HG02943 (cell line): ENCODE data around the gene UNC5CL.

Source experiments
- ATAC-seq: cut with Tn5 transposase; IDR thresholded peaks from one replicate; pipeline ENCODE4 v1.9.1; 2021; ENCODE audit warnings: mild to moderate bottlenecking, low read depth, moderate library complexity; ENCODE audit not compliant: unreplicated experiment

The UNC5CL gene, protein sequence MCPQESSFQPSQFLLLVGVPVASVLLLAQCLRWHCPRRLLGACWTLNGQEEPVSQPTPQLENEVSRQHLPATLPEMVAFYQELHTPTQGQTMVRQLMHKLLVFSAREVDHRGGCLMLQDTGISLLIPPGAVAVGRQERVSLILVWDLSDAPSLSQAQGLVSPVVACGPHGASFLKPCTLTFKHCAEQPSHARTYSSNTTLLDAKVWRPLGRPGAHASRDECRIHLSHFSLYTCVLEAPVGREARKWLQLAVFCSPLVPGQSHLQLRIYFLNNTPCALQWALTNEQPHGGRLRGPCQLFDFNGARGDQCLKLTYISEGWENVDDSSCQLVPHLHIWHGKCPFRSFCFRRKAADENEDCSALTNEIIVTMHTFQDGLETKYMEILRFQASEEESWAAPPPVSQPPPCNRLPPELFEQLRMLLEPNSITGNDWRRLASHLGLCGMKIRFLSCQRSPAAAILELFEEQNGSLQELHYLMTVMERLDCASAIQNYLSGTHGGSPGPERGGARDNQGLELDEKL

GRCh38 chr6:41039060-41039998 is at the start of gene UNC5CL:
Gene UNC5CL (minus strand): TSS chr6:41039221. CDS start chr6:41035074, 4,147 bp downstream.
- no peak for ATAC-seq

DNA sequence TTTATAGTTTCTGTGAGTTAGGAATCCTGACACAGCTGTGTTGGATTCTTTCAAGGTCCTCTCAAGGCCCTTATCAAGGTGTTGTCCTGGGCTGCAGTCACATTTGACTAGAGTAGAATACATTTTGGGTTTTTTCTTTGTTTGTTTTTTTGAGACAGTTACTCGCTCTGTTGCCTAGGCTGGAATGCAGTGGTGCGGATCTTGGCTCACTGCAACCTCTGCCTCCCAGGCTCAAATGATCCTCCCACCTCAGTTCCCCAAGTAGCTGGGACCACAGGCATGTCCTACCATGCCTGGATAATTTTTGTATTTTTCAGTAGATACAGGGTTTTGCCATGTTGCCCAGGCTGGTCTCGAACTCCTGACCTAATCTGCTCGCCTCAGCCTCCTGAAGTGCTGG is 49.4 kb upstream of the UNC5CL start:
- ATAC-seq, result no peak

- no peak for ATAC-seq
Observed at GRCh38 chr6:41085182-41085581, 46.2 kb upstream of the UNC5CL start.

- ATAC-seq, result no peak
Observed at GRCh38 chr6:41083072-41083471, 44.1 kb upstream of the UNC5CL start.

DNA sequence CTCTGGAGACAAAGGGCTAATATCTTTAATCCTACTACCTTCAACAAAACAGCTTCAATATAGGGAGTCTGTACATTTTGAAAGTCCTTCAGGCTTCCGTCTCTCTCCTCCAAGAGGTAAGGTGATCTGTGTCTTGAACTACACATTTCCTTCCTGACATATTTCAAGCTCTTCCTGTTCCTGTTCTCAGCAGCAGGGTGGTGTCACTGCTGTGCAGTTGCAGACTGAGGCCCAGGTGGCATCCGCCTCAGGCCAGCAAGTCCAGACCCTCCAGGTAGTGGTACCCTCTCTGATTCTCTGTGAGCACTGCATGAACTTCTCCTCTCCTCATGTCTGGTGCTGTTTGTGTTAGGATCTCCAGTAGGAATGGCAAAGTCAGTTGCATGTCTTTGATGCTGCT is 41.6 kb upstream of the UNC5CL start:
- no peak for ATAC-seq

DNA sequence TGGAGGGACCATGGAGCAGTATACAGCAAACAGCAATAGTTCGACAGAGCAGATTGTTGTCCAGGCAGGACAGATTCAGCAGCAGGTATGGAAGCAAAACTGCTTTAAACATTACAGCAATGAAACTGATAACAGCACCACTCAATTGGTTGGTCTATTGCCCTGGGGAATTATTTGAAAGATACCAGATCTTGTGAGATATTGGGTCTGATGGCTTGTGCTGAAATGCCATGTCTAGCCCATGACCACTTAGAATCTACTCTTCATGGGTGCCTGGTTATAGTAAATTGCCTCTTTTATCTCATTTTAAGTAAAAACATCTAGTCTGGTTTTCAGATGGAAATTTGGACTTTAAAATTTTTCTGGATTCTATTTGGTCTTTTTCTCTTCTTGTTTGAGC is 40.1 kb upstream of the UNC5CL start:
- ATAC-seq, result no peak

- no peak for ATAC-seq
Observed at GRCh38 chr6:41078101-41078500, 39.1 kb upstream of the UNC5CL start.

- no peak for ATAC-seq
Observed at GRCh38 chr6:41077536-41077935, 38.5 kb upstream of the UNC5CL start.

DNA sequence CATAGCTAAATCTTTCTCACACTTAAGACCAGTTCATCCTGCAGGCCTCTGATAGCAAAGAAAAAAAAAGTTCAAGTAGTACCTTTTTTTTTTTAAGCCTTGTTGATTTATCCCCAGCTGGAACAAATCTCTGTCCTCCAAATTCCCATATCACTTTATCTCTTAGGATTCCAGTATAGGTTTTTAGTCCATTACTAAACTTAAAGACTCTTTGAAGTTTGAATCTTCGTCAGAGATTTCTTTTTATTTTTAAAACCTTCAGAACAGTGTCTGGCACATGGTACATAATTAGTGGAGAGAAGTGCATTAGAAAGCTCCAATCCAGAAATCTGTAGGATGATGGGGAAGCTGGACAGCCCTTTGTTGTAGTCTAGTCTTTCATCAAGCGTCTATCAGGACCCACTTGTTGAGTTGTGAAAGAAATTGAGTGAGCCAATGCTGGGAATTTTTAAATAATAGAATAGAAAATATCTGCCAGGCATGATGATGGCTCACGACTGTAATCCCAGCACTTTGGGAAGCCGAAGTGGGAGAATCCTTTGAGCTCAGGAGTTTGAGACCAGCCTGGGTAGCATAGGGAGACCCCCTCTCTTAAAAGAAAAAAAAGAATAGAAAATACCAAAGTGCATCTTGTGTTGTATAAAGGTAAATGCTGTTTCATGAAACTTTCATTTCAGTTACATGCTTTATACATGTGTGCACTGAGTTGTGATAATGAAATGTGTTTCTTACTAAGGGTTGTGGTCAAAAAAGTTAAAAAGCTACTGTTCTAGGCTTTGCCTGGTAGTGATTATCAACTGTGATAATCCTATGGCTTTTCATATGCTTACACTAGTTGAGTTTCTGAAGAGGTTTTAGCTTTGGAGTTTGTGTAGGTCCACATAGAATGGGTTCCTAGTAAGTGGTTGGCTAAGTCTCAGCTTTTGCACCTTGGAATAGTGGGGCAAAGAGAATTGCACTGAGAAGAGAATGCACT is 36.9 kb upstream of the UNC5CL start:
- no peak for ATAC-seq

- no peak for ATAC-seq
Observed at GRCh38 chr6:41074692-41075436, 35.8 kb upstream of the UNC5CL start.

GRCh38 chr6:41073968-41074691 is 35.1 kb upstream of the UNC5CL start:
- ATAC-seq, result no peak

DNA sequence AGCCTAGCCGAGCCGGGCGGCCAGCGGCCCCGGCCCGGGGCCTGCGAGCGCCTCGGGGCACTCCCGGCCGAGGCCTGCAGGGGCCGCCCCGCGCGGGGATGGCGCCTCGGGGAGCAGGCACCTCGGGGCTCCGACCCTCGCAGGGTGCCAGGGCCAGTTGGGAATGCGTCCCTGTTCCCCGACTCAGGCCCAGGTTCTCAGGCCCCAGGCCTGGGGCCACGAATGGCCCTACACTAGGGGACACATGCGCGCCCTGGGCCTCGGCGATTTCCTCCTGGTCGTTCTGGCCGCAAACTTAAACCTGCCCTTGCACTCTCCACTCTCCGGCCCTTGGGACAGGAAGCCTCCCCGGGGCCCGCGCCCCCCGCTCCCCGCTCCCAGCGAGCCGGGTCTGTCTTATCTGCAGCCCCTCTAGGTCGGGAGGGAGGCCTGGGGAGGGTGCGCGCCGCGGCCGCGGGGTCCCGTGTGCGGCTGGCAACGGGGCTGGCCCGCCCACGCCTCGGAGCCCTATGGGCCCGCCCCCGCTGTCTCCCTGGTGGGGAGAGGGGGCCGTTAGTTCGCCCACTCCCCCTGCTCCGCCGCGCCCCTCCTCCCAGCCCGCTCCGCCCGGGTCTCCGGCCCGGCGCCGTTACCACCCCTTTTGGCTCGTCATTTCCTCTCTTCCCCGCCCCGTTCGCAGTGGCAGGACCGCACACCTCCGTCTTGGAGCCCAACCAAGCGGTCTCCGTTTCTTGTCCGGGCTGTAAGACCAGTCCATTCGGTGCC is 34.4 kb upstream of the UNC5CL start:
- ATAC-seq, result peak; percentile 31

GRCh38 chr6:41072836-41073202 is 33.8 kb upstream of the UNC5CL start, which contains the start of gene NFYA:
Gene NFYA (plus strand): TSS chr6:41072974. CDS start chr6:41079090, 6,116 bp downstream.
- ATAC-seq, result peak; percentile 60

GRCh38 chr6:41071923-41072835 is 33.2 kb upstream of the UNC5CL start, which contains the start of gene OARD1:
Gene OARD1 (minus strand): TSS chr6:41072356. CDS start chr6:41071634, 722 bp downstream.
- peak; percentile 64 for ATAC-seq

DNA sequence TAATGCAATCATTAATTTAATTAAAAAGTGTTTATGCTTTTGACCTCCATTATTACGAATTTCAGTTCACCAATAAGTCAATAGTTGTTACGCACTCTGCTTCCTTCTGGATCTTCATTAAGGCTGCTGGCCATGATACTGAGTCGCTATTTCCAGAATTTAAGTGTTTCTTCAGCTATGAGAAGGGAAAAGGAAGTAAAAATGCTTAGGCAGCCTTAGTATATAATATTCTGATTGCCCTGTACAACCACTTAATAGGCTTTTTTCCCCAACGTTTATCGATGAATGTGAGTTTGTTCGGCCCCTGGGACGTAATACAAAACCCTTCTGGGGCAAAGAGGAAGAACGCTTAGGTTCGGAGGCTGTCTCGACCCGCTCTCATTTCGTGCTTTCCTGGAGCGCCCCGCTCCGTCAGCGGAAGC is 32.5 kb upstream of the UNC5CL start:
- ATAC-seq, result no peak

DNA sequence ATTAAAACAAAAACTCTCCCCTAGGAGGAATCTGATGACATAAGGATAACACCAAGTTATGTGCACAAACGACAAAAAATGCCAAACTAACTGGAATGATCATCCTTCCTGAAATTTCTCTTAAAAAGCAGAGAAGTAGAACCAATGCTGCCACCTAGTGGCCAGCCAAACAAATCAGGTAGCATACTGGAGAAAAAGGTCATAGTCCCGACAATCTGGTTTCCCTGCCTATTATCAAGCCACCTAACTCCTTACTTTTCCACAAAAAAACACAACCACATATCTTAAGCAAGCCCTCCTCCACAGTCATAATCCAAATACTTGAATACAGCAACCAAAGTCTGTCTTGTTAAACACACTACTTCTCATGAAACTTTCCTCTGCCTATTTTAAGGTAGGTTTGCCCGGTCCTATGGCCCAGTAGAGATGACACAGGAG is 27.9 kb upstream of the UNC5CL start:
- no peak for ATAC-seq
